GM12892 (cell line): ENCODE results near the gene GDA.
A peak's percentile ranks its signal among the peaks of the same experiment; 100 is the strongest.

Experiments used
- DNase-seq: peaks from one replicate; pipeline ENCODE4 v3.0.0; 2011; ENCODE audit not compliant: insufficient read length
- FAIRE-seq: peaks from 2 replicates; lab custom pipeline; 2011; peaks lifted over from hg19 to GRCh38; lab: Jason Lieb, UNC
- POLR2A ChIP-seq: IDR thresholded peaks from 2 replicates; pipeline ENCODE4 v1.6.1; 2011; ENCODE audit warnings: low read depth, low read length, control low read depth
- POLR2AphosphoS5 ChIP-seq: IDR thresholded peaks from 2 replicates; pipeline ENCODE4 v1.6.1; 2011; ENCODE audit warnings: low read depth, low read length, control low read depth
- TAF1 ChIP-seq: IDR thresholded peaks from 2 replicates; pipeline ENCODE4 v1.6.1; 2011; ENCODE audit warnings: low read depth, mild to moderate bottlenecking, control low read depth, low read length, borderline replicate concordance

Gene GDA

DNA sequence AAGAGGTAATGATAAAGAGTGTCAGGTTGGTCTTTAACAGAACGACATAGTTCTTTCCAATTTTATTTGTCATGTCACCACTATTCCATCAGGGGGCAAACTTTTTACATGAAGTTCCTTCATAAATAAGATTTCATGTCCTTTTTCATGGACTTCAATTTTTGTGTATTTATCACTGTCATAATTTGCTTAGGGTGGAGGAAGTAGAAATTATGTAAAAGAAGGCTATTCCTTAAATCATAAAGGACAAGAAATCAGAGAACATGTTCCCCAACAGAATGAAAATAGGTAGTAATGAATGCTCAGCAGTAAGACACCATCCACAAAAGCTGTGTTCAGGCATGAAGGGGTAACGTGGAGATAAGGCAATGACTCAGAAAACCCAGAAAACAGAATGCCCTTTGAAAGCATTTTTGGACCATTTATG is 143.0 kb downstream of the GDA start:
- TF ChIP-seq POLR2A (no peak), TAF1 (no peak), POLR2AphosphoS5 (no peak)
- peak; percentile 73 for FAIRE-seq
- DNase-seq: no peak

DNA sequence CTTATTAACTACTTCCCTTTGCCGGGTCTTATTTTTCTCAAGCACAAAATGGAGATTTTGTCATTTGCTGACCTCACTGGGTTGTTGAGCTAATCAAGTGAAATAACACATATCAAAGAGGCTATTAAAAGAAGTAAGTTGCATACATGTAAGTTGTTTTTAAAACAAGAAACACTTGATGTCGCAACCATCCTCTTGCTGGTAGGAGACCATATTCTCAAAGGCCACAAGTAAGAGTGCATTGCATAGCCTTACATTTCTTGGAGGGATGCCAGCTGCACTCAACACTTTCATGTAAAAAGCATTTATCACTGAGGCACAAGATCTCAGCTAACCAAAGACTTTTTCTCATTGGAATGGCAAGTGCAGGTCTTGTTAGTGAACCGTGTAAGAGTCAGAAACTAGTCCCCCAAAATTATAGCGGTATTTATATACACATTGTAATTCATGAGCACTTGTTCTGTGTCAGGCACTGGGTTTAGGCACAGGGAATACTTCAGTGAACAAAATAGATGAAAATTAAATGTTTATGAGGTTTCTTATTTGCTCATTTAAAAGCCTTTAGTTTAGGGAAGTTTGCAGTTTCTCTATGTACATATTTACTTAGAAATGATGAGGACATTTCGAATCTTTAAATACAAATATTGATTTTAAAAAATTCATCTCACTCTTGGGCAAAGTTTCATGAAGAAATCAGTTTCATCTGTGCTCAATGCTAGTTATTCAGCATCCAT is 143.8 kb downstream of the GDA start:
- FAIRE-seq (no peak), DNase-seq (no peak)
- TF ChIP-seq TAF1 (no peak), POLR2AphosphoS5 (no peak), POLR2A (no peak)

DNA sequence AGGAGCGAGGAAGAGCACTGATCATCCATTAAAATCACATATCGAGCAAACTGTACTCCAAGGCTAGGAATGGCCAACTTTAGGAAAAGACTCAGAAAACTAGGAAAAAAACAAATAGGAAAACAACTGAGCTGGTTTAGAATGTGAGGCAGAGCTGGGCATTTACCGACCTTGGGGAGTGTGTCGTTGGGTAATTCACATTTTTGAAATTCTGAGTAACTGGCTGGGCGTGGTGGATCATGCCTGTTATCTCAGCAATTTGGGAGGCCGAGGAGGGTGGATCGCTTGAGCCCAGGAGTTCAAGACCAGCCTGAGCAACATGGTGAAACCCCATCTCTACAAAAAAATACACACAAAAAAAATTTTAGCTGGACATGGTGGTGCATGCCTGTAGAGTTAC is 145.7 kb downstream of the GDA start:
- no peak for DNase-seq
- FAIRE-seq: no peak
- TF ChIP-seq POLR2AphosphoS5 (no peak), POLR2A (no peak), TAF1 (no peak)

DNA sequence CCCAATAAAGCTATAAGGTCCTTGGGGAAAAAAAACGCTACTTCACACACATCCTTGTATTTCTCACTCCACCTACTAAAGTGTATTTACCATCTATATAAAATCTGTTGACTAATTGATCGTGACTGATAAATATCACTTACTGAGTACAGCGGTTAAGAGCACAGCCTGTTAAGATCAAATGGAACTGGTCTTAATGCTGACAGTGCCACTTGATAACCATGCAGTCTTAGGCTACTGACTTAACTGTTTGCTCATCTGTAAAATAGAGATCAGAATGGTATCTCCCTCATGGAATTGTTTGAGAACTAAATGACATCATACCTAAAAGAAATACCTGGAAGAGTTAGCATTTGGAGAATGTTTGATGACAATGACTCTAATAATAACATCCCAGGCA is 148.3 kb downstream of the GDA start:
- DNase-seq: no peak
- TF ChIP-seq POLR2A (no peak), POLR2AphosphoS5 (no peak), TAF1 (no peak)
- FAIRE-seq: no peak

DNA sequence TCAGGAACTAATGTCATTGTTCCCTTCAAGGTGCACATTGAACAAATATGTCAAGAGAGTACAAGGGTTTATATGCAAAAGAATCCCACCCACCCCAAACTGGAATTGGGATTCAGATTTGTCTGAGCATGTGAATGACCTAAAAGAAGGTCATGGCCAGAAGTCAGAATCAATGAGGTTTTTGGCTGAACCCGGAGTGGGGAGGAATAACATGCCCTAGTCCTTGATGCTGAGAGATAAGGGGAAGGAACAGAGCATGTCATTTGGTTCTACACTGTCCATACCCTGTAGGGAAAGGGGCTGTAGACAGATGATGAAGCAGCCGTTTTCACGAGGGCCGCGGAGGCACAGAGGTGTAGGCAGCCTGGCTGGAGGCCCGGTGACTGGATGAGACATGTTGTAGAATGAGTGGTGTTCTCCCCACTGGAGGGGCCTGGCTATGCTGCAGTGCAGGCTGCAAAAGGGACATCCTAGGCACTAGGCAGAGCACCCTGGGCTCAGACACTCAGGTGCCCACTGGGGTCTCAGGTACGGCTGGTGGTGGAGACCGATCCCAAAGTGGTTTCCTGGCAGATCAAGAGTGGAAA is 149.9 kb downstream of the GDA start:
- FAIRE-seq (no peak), DNase-seq (no peak)
- TF ChIP-seq POLR2A (no peak), POLR2AphosphoS5 (no peak), TAF1 (no peak)

DNA sequence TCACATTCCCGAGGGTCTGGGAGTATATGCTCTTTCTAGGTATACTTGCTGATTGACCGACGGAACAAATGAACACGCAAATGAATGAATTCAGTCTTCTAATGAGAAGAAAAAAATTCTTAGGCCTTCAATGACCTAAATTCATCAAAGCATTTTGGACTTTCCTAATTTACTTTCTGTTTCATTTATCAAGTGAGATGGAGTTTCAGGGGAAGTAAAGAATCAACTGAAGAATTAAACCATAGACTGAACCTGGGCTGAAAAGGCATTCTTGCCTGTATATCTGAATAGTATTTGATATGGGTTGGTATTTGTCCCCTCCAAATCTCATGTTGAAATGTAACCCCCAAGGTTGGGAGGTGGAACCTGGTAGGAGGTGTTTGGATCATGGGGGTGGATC is 151.6 kb downstream of the GDA start:
- peak; percentile 72 for FAIRE-seq
- TF ChIP-seq POLR2A (no peak), POLR2AphosphoS5 (no peak), TAF1 (no peak)

More for the DNA sequence above, 151.6 kb downstream of the GDA start:
- no peak for DNase-seq
